Occipital lobe (tissue), 2 donors: Measurements from ENCODE around the gene HEPN1. TPM values are rescaled to one million over a fixed set of nuclear protein-coding genes. Genes with fewer than 3 reads are reported as not detected.

Experiments used
- DNase-seq: peaks from one replicate; lab custom pipeline; 2025; lab: John Stamatoyannopoulos, UW
- total RNA-seq: library from RNA; depleted of rRNA; stranded (reverse); fragments of >200 nt; gene quantifications from one replicate; pipeline ENCODE4 v1.2.3, GENCODE V29; 2014

The HEPN1 gene
- total RNA-seq: not detected

DNA sequence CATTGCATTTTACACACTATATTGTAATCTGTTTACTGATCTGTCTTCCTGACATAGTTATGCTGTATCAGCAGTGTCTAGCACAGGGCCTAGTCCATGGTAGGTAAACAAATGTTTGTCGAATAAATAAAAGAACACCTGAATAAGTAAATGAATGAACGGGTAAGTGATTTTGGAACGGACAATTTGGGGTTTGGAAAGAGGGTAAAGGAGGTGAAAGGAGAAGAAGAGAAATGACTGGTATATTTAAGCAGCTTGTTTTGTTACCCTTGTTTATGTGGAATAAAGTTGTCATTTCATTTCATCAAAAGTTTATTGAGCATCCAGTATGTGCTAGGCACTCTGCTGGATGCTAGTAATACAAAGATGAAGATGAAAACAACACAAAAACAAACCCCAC, at the start of gene HEPN1:
Gene HEPN1, plus strand, starts transcription at position 301 of the 400 bp plus-strand sequence.
- DNase-seq: no peak

DNA sequence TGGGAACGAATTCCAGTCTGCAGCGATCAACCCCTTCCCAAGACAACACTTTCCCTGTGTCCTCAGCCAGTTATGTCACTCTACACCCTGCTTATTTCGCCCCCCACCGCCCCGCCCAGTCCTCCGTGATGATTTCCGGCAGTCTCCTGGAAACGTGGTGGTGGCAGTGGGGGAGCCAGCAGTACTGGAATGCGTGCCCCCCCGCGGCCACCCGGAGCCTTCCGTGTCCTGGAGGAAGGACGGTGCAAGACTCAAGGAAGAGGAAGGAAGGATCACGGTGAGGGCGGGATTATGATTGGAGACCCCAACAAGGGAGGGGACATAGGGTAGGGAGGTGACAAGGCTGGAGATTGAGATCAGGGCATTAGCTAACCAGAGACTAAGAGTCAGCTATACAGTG, 49.7 kb upstream of the HEPN1 start:
- DNase-seq: no peak

DNA sequence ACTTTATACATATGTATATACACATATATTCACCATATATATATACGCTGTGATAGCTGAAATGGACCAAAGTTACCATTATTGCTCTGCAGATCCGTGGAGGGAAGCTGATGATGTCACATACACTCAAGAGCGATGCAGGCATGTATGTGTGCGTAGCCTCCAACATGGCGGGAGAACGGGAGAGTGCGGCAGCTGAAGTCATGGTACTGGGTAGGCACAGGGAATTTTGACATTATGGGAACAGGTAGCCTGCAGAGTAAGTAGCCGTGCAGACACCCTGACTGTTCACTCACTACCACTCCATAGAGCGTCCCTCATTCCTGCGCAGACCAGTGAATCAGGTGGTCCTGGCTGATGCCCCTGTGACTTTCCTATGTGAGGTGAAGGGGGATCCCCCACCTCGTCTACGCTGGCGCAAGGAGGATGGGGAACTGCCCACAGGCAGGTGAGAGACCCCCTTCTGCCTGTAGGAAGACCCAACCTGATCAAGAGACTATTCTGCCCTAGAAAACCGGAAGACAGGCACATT, 49.1 kb upstream of the HEPN1 start:
- DNase-seq: no peak

GRCh38 chr11:124870430-124870829, 48.6 kb upstream of the HEPN1 start:
- no peak for DNase-seq

DNA sequence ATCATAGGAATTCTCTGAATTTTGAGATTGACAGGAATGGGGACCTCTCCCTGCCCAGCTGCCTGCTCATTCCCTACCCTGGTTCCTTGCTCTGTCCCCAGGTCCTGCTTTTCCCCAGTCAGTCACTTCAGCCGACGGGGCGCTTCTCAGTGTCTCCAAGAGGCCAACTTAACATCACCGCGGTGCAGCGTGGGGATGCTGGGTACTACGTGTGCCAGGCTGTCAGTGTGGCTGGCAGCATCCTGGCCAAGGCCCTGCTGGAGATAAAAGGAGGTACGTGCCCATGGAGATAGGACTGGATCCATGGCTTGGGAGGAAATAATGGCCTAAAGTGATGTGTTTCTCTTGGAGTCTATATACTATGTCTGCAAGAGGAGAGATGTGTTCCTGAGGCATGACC, 46.8 kb upstream of the HEPN1 start:
- DNase-seq: no peak

GRCh38 chr11:124872741-124873140, 46.3 kb upstream of the HEPN1 start:
- DNase-seq: no peak

DNA sequence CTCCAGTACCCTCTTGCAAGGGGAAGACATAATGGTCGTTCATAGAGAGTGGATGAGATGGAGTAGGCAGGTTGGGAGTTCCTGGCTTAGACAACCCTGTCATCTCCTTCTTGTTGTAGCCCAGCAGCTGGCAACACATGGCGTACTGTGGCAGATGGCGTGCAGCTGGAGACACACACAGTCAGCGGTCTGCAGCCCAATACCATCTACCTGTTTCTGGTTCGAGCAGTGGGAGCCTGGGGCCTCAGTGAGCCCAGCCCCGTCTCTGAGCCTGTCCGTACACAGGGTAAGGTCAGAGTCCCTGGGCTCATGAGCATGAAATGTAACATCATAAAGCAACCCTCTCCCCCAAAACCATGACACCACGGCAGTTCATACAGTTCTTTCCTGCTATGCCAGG, 45.1 kb upstream of the HEPN1 start:
- no peak for DNase-seq

DNA sequence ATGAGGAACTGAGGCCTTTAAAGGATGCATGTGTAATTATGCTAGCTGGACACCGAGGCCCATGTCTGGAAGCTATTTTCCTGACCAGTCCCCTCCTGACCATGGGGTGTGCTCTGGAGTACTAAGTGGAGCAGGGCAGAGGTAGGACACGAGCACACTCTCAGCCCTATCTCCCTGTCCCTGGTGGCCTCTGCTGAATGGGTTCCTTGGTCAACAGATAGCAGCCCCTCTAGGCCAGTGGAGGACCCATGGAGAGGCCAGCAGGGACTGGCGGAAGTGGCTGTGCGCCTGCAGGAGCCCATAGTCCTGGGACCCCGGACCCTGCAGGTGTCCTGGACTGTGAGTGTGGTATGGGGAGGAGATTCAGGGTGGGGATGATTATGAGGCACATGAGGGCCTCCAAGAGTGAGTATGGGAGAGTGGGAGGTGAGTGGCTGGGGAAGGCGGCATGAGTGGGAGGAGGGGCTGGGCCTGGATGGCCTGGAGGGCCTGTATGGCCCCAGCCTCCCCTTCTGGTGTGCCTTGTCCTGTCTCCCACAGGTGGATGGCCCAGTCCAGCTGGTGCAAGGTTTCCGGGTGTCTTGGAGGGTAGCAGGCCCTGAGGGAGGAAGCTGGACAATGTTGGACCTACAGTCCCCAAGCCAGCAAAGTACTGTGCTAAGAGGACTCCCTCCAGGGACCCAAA, 44.3 kb upstream of the HEPN1 start:
- no peak for DNase-seq

DNA sequence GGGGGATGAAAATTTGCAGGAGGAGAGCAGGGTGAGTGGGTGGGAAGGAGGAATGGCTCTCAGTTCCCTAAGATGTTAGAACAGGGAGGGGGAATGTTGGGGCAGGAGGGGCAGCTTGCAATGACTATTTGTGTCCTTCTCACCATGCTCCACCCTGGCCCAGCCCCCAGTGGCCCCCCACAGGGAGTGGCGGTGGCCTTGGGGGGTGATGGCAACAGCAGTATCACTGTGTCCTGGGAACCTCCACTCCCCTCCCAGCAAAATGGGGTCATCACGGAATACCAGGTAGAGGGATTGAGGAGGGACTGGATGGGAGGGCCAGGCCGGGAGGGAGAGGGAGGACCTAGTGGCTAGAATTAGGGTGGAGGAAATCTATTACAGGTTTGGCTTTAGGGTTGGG, 43.6 kb upstream of the HEPN1 start:
- no peak for DNase-seq

- peak; percentile 83 for DNase-seq
Observed at GRCh38 chr11:124875943-124876817, 42.9 kb upstream of the HEPN1 start.

- DNase-seq: no peak
Observed at GRCh38 chr11:124876818-124877630, 42.0 kb upstream of the HEPN1 start.

- no peak for DNase-seq
Observed at GRCh38 chr11:124877631-124877909, 41.5 kb upstream of the HEPN1 start.

DNA sequence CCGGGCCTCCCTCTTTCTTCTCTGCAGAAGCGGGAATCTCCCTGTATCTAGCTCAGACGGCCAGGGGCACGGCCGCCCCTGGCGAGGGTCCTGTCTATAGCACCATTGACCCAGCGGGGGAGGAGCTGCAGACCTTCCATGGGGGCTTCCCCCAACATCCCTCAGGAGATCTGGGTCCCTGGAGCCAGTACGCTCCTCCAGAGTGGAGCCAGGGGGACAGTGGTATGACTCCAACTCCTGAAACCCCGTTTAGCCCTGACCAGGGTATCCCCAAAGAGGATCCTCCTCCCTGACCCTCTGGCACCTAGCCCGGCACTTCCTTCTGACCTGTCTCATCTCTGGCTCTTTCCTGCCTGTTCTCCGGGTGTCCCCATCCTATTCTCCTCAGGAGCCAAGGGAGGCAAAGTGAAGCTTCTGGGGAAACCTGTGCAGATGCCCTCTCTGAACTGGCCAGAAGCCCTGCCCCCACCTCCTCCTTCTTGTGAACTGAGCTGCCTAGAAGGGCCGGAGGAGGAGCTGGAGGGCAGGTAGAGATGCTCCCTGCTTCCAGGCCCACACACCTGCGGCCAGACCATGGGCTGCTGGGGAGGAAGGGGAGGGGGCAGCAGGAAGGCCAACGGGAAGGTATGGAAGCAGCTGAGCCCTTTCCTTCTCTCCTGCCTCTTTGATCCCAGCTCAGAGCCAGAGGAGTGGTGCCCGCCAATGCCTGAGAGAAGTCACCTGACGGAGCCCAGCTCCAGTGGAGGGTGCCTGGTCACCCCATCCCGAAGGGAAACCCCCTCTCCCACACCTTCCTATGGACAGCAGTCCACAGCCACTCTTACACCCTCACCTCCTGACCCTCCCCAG, 40.9 kb upstream of the HEPN1 start:
- no peak for DNase-seq

DNA sequence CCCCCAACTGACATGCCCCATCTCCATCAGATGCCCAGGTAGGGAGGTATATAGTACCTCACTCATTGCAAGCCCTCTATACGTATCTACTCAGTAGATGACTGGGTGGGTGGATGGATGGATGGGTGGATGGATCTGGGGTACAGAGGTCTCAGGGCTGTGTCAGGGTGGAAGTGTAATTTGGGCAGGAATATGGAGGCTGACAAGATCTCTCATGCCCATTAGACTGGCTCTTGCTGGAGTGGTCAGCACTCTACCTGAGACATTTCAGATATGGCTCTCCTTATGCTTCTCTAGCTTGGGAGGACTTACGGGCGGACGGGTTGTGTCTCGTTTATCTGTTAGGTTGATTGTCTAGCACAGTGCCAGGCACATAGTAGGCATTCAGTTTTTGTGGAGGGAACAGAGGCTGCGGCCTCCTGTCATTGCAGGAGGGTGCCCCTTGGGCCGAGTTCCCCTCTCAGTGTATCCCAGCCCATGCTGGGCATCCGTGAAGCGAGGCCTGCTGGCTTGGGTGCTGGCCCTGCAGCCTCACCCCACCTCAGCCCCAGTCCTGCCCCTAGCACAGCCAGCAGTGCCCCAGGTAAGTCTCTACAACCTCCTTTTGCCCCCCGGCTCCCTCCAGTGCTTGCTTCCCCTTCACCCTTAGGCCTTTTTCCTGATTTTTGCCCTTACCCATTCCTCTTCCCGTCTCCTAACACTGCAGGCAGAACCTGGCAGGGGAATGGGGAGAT, 40.1 kb upstream of the HEPN1 start:
- no peak for DNase-seq

DNA sequence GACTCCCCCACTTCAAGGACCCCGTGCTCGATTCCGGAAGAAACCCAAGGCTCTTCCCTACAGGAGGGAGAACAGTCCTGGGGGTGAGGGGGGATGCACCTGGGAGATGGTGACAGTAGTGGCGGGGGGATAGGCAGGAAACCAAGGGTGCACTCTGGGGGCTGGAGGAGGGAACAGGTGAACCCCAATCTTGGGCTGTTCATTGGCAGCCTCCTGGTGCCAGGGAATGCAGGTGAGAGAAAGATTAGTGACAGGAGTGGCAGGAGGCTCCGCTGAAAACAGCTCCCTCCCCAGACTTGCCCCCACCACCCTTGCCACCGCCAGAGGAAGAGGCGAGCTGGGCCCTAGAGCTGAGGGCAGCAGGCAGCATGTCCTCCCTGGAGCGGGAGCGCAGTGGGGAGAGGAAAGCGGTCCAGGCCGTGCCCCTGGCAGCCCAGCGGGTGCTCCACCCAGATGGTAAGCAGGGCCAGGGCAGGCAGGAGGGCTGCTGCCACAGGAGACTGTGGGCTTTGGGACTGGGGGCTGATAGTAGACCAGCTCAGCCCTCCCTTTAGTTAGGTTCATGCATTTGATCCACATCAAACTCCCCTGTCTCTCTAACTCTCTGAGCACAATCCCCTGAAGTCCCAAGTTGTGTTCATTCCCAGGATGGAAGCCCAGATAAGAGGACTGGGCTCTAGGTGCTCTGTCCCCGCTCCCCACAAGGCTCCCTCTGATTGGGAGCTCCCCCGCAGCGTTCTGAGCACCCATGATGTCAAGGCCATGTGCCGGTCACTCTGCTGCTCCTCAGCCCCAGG, 39.4 kb upstream of the HEPN1 start:
- DNase-seq: no peak

GRCh38 chr11:124880290-124880611, 38.8 kb upstream of the HEPN1 start:
- DNase-seq: no peak

- no peak for DNase-seq
Observed at GRCh38 chr11:124880958-124881357, 38.1 kb upstream of the HEPN1 start.

DNA sequence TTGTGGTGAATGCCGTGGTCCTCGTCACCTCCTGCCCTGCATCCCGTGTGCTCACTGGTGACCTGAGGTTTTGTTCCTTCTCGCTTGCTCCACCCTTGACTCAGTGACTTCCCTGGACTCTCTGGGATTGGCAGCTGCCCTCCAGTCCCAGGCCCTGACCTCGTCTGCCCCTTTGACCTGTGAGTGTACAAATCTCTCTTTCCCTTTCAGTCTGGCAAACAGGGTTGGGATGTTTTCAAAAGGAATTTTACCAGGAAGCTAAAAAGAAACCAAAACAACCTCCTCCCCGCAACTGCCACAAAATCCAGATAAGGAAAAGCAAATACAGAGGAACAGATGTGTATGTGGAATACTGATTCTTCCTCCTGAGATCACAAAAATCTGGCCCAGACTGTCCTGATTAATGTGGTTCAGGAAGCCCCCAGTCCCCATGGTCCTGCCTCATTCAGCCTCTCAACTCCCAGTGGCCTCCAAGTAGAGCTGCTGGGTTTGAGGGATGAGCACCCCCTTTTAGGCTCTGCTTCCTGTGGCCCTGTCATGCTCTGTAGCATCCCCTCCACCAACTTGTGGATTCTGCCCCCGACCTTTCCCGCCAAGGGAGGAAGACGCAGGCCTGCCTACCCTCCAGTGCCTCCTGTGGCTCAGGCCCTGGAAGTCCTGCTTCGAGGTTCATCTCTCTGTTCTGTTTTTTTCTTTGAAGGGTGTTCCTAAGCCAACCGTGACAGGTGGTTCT, 36.5 kb upstream of the HEPN1 start:
- no peak for DNase-seq

DNA sequence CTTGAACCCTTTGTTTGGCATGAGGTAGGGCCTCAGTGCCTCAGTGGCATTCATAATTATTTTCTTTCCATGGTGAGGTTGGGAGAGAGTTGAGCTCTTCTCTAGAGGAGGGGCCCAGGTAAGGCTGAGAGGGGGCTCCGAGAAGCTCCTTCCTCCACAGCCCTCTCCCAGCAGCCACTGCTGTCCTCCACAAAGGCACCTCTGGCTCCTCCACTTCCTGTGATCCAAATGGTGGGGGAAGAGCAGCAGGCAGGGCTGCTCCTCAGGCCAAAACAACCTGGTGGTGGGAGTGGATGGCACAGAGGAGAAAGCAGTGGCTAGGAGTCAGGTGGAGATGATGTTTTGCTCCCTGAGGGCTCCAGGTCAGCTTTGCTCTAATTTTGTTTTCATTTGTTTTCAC, 34.7 kb upstream of the HEPN1 start:
- no peak for DNase-seq
